HepG2 (cell line): ENCODE measurements around the gene MTOR. TPM values are rescaled to one million over a fixed set of nuclear protein-coding genes. Genes with fewer than 3 reads are reported as not detected.

Source experiments
- MNT ChIP-seq: fragments of 450-650 bp; IDR thresholded peaks from 2 replicates; pipeline ENCODE4 v1.6.1; 2016
- PAXIP1 ChIP-seq: sonication (generic); formaldehyde crosslinking; conservative IDR thresholded peaks from 2 replicates; pipeline ENCODE4 v1.4.0; 2020; ENCODE audit warnings: mild to moderate bottlenecking, missing genetic modification reagents, moderate library complexity
- ZNF574 ChIP-seq: sonication (generic); formaldehyde crosslinking; IDR thresholded peaks from 2 replicates; pipeline ENCODE4 v1.4.0; 2020; ENCODE audit warnings: missing genetic modification reagents
- polyA plus RNA-seq, 8 experiments: library from polyadenylated mRNA; depleted of rRNA in 3 of 8; stranded (reverse) in 7 of 8; unstranded in 1 of 8; fragments of >200 nt; fragmentation: Illumina TruSeq in 4 of 8; extraction: Trizol in 4 of 8; gene quantifications; 2 replicates each; pipeline versions ENCODE4 v1.2.1 to v1.2.3, GENCODE V29; 2011 to 2016; ENCODE audit warnings: low read depth in 4 of 8, missing spikeins in 1 of 8, mixed read lengths in 1 of 8; ENCODE audit not compliant: insufficient read depth in 1 of 8
- total RNA-seq, 5 experiments: library from RNA; depleted of rRNA; stranded (reverse); fragments of >200 nt; fragmentation: Illumina TruSeq; extraction: Trizol; gene quantifications; 2 replicates each; pipeline ENCODE4 v1.2.3, GENCODE V29; 2016; ENCODE audit warnings: low read depth in 1 of 5

Gene MTOR
- total and polyA plus RNA-seq, 2 of the 13 experiments (the other 11 are each of a cell fraction or from before 2014, with no cell fraction given): 24.6 to 34.6 TPM

GRCh38 chr1:11207898-11208611, 54.3 kb downstream of the MTOR start (continued):
- TF ChIP-seq MNT (no peak), PAXIP1 (no peak), ZNF574 (CRISPR knock-in tag) (no peak)
